Measurements from ENCODE around the gene APOBEC3G. TPM values are rescaled to one million over a fixed set of nuclear protein-coding genes. Genes with fewer than 3 reads are reported as not detected.
"Not testable (repeated sequence)": the region's sequence is repeated elsewhere in the genome, so short reads cannot be mapped to it uniquely, and the experiment has no call there.

APOBEC3G gene
- total and polyA plus RNA-seq, 10 of the 15 experiments (the other 5 are each of a cell fraction or from before 2014, with no cell fraction given) = 103 to 232 (median 152) TPM

- in situ Hi-C loops (cut with MboI); H3K27me3 ChIP-seq (replicated peaks in 1 of 2; ENCODE audit: control insufficient read depth in 2 of 2, insufficient read depth in 2 of 2, low read length in 1 of 2); H3K36me3 ChIP-seq (ENCODE audit: control insufficient read depth in 2 of 2, insufficient read depth in 2 of 2, low read length in 1 of 2); intact Hi-C loops (cut with micrococcal nuclease; ENCODE audit: unreplicated experiment); BruUV-seq (replicated peaks); H3K9me3 ChIP-seq (replicated peaks; ENCODE audit: control insufficient read depth, insufficient read depth, low read length); FAIRE-seq; ATAC-seq; H2AFZ ChIP-seq (ENCODE audit: control insufficient read depth, low read depth, low read length); H3K4me1 ChIP-seq (ENCODE audit: control insufficient read depth, insufficient read depth, low read length); H4K20me1 ChIP-seq (ENCODE audit: control insufficient read depth, insufficient read depth); H3K9ac ChIP-seq (ENCODE audit: control insufficient read depth, insufficient read depth, low read length); DNase-seq (ENCODE audit: low read depth, low spot score); H3K27ac ChIP-seq (ENCODE audit: control insufficient read depth, insufficient read depth): not testable (repeated sequence)
- 42% methylated on average over 7 of the region's 14 CpGs for WGBS (ENCODE audit: insufficient coverage, insufficient replicate concordance, low lambda C conversion rate, missing lambda C conversion rate)
- ChIA-PET POLR2A (interaction anchor here (0.6 kb wide), 1 partner anchor 29 kb away, joined by 4 read pairs; no protein-coding TSS in a partner anchor), SMC1A (ENCODE audit: uncharacterized antibody, unreplicated experiment) (interaction anchor here (0.7 kb wide), 1 partner anchor 21 kb away, joined by 3 read pairs; no protein-coding TSS in a partner anchor), RAD21 (ENCODE audit: unreplicated experiment) (interaction anchor here (0.9 to 1.6 kb wide), 2 partner anchors 59 to 75 kb away, joined by 3 read pairs; no protein-coding TSS in a partner anchor), CTCF (interaction anchor here (0.6 to 1.8 kb wide), 2 partner anchors 37 to 424 kb away, joined by 4 to 5 read pairs; no protein-coding TSS in a partner anchor)
- Histone ChIP-seq H3K4me2 (ENCODE audit: control insufficient read depth, insufficient read depth) (peak overlapping the region; percentile 48; the same call in 1 of the 2 replicates), H3K4me3 (peak overlapping the region; percentile 3; the same call in 1 of the 2 replicates), H3K79me2 (ENCODE audit: control insufficient read depth, insufficient read depth, low read length) (peaks cover 17% of the 10 kb centered on the region)
- TF ChIP-seq PKNOX1 (IDR thresholded peaks at IDR 0.05) = peak; percentile 29; the same call in 1 of the 2 replicates
Measured at GRCh38 chr22:39040155-39040537, 36.9 kb upstream of the APOBEC3G start.

- ChIA-PET POLR2A (interaction anchor here (0.6 kb wide), 1 partner anchor 29 kb away, joined by 4 read pairs; no protein-coding TSS in a partner anchor), RAD21 (ENCODE audit: unreplicated experiment) (interaction anchor here (0.9 to 1.6 kb wide), 2 partner anchors 59 to 75 kb away, joined by 3 read pairs; no protein-coding TSS in a partner anchor), CTCF (interaction anchor here (0.6 to 1.8 kb wide), 2 partner anchors 37 to 423 kb away, joined by 4 to 5 read pairs; no protein-coding TSS in a partner anchor)
- DNase-seq (ENCODE audit: low read depth, low spot score); H3K9me3 ChIP-seq (replicated peaks; ENCODE audit: control insufficient read depth, insufficient read depth, low read length); BruUV-seq (replicated peaks); SMC1A ChIA-PET (ENCODE audit: uncharacterized antibody, unreplicated experiment); H3K27me3 ChIP-seq (replicated peaks in 1 of 2; ENCODE audit: control insufficient read depth in 2 of 2, insufficient read depth in 2 of 2, low read length in 1 of 2); H3K36me3 ChIP-seq (ENCODE audit: control insufficient read depth in 2 of 2, insufficient read depth in 2 of 2, low read length in 1 of 2); in situ Hi-C loops (cut with MboI); intact Hi-C loops (cut with micrococcal nuclease; ENCODE audit: unreplicated experiment); H4K20me1 ChIP-seq (ENCODE audit: control insufficient read depth, insufficient read depth); H3K4me1 ChIP-seq (ENCODE audit: control insufficient read depth, insufficient read depth, low read length); FAIRE-seq; H2AFZ ChIP-seq (ENCODE audit: control insufficient read depth, low read depth, low read length): not testable (repeated sequence)
- peak within 1 kb of the TSS; percentile 98 for H3K4me3 ChIP-seq
- under 1% methylated on average over 17 of the region's 21 CpGs for WGBS (ENCODE audit: insufficient coverage, insufficient replicate concordance, low lambda C conversion rate, missing lambda C conversion rate)
- H3K27ac ChIP-seq (ENCODE audit: control insufficient read depth, insufficient read depth) = peak within 1 kb of the TSS; percentile 78
- 0 out of 2 replicates have a peak, but pooled peaks have one; percentile 35 for TF ChIP-seq NR2F1 (conservative IDR thresholded peaks at IDR 0.05)
- peak; percentile 26; the same call in 1 of the 2 replicates for TF ChIP-seq IKZF1 (conservative IDR thresholded peaks at IDR 0.05)
- TF ChIP-seq EED (IDR thresholded peaks at IDR 0.05; ENCODE audit: low read depth) = peak; percentile 41
- TF ChIP-seq NFXL1 (IDR thresholded peaks at IDR 0.05; ENCODE audit: borderline replicate concordance) = peak; percentile 97
- TF ChIP-seq IKZF2 (IDR thresholded peaks at IDR 0.05) = peak; percentile 38 to 45; a peak in 3 of 4 replicates
- ATAC-seq = peak; percentile 93
- H3K4me2 ChIP-seq (ENCODE audit: control insufficient read depth, insufficient read depth) = peak within 1 kb of the TSS; percentile 77
- peaks cover 17% of the 10 kb centered on the region for H3K79me2 ChIP-seq (ENCODE audit: control insufficient read depth, insufficient read depth, low read length)
- H3K9ac ChIP-seq (ENCODE audit: control insufficient read depth, insufficient read depth, low read length) = peak within 1 kb of the TSS; percentile 88
Measured at GRCh38 chr22:39040538-39041296, 36.4 kb upstream of the APOBEC3G start, which contains the start of gene APOBEC3F. TSS of gene APOBEC3F (plus strand) at chr22:39040864. CDS start at chr22:39040961, 97 bp downstream.
